OCI-LY1 (cell line): ENCODE results near the gene PHRF1.

Source experiments
- H2AFZ ChIP-seq: fragments of 200-600 bp; sonication (generic), shearing (Covaris generic); 2 replicates; pipeline ENCODE4 v1.6.0; 2014; ENCODE audit warnings: antibody characterized with exemption, mild to moderate bottlenecking, low read length
- H3F3A ChIP-seq: fragments of 200-600 bp; sonication (generic), shearing (Covaris generic); 2 replicates; pipeline ENCODE4 v1.6.0; 2014; ENCODE audit warnings: mild to moderate bottlenecking, antibody characterized with exemption, low read length, moderate library complexity; ENCODE audit not compliant: insufficient read depth
- H3K27ac ChIP-seq: fragments of 200-600 bp; sonication (generic); 2 replicates; pipeline ENCODE4 v1.5.1; 2014; ENCODE audit warnings: low read length, mixed run types, mild to moderate bottlenecking, low read depth; ENCODE audit not compliant: poor library complexity, severe bottlenecking
- H3K27me3 ChIP-seq: fragments of 200-600 bp; sonication (generic); 2 replicates; pipeline ENCODE4 v1.6.0; 2014; ENCODE audit warnings: antibody characterized with exemption, mild to moderate bottlenecking, low read length, moderate library complexity; ENCODE audit not compliant: insufficient read depth
- H3K36me3 ChIP-seq: fragments of 200-600 bp; sonication (generic); 2 replicates; pipeline ENCODE4 v1.6.1; 2014; ENCODE audit warnings: mild to moderate bottlenecking, antibody characterized with exemption, low read length, moderate library complexity, mixed read lengths; ENCODE audit not compliant: insufficient read depth
- H3K4me1 ChIP-seq: fragments of 200-600 bp; sonication (generic); 2 replicates; pipeline ENCODE4 v1.5.1; 2014; ENCODE audit warnings: mild to moderate bottlenecking, low read length, moderate library complexity; ENCODE audit not compliant: insufficient read depth, severe bottlenecking
- H3K4me2 ChIP-seq: fragments of 200-600 bp; sonication (generic), shearing (Covaris generic); 2 replicates; pipeline ENCODE4 v1.6.1; 2014; ENCODE audit warnings: low read length
- H3K4me3 ChIP-seq: fragments of 200-600 bp; sonication (generic); 2 replicates; pipeline ENCODE4 v1.5.1; 2014; ENCODE audit warnings: low read length, low read depth, mild to moderate bottlenecking, mixed read lengths; ENCODE audit not compliant: poor library complexity, severe bottlenecking
- H3K79me2 ChIP-seq: fragments of 200-600 bp; shearing (Covaris generic); 2 replicates; pipeline ENCODE4 v1.6.1; 2016; ENCODE audit warnings: mixed run types, low read length, mixed read lengths; ENCODE audit not compliant: insufficient read depth
- H3K9ac ChIP-seq: fragments of 200-600 bp; sonication (generic), shearing (Covaris generic); 2 replicates; pipeline ENCODE4 v1.6.1; 2014; ENCODE audit warnings: mild to moderate bottlenecking, low read length, mixed read lengths
- H3K9me2 ChIP-seq: fragments of 200-600 bp; sonication (generic), shearing (Covaris generic); 2 replicates; pipeline ENCODE4 v1.6.1; 2014; ENCODE audit warnings: low read depth, mild to moderate bottlenecking, low read length, mixed read lengths
- H3K9me3 ChIP-seq: fragments of 200-600 bp; shearing (Covaris generic); 2 replicates; pipeline ENCODE4 v1.6.1; 2014; ENCODE audit warnings: low read length, mixed read lengths
- H4K20me1 ChIP-seq: fragments of 200-600 bp; sonication (generic), shearing (Covaris generic); 2 replicates; pipeline ENCODE4 v1.6.0; 2016; ENCODE audit warnings: mild to moderate bottlenecking, low read length; ENCODE audit not compliant: insufficient read depth
- CTCF ChIP-seq: fragments of 200-600 bp; sonication (generic), shearing (Covaris generic); IDR thresholded peaks from 2 replicates; pipeline ENCODE4 v1.5.1; 2017; ENCODE audit warnings: mild to moderate bottlenecking, antibody characterized with exemption, low read length, moderate library complexity, mixed read lengths
- EZH2 ChIP-seq: fragments of 200-600 bp; sonication (generic), shearing (Covaris generic); IDR thresholded peaks from 2 replicates; pipeline ENCODE4 v1.8.0; 2017; ENCODE audit warnings: borderline replicate concordance, mixed run types, mild to moderate bottlenecking, antibody characterized with exemption, low read length, moderate library complexity, mixed read lengths

Gene PHRF1

GRCh38 chr11:586376-587316 is 10.4 kb downstream of the PHRF1 start:
- H3K9me2 ChIP-seq: no peaks in the 10 kb centered on the region
- no peaks in the 10 kb centered on the region for H3K27me3 ChIP-seq
- TF ChIP-seq EZH2: no peak
- no peak for TF ChIP-seq CTCF
- H3K9me3 ChIP-seq: no peaks in the 10 kb centered on the region
- no peak overlapping the region for H2AFZ ChIP-seq
- no peaks in the 10 kb centered on the region for H3F3A ChIP-seq
- H4K20me1 ChIP-seq: no peaks in the 10 kb centered on the region
- H3K36me3 ChIP-seq: peaks cover 80% of the 10 kb centered on the region
- H3K27ac ChIP-seq: no peak overlapping the region
- H3K79me2 ChIP-seq: peaks cover 1% of the 10 kb centered on the region
- H3K9ac ChIP-seq: no peak overlapping the region
- H3K4me1 ChIP-seq: no peaks in the 10 kb centered on the region
- no peak overlapping the region for H3K4me2 ChIP-seq
- H3K4me3 ChIP-seq: no peak overlapping the region

- Histone ChIP-seq H3K9me2 (no peaks in the 10 kb centered on the region), H3K36me3 (peaks cover 79% of the 10 kb centered on the region), H3K27me3 (no peaks in the 10 kb centered on the region), H3K4me3 (no peak overlapping the region), H2AFZ (no peak overlapping the region), H3K27ac (no peak overlapping the region), H3K4me2 (no peak overlapping the region), H4K20me1 (no peaks in the 10 kb centered on the region), H3K9me3 (no peaks in the 10 kb centered on the region), H3F3A (no peaks in the 10 kb centered on the region), H3K79me2 (no peaks in the 10 kb centered on the region), H3K4me1 (no peaks in the 10 kb centered on the region), H3K9ac (no peak overlapping the region)
- TF ChIP-seq CTCF (no peak), EZH2 (no peak)
Observed at GRCh38 chr11:587546-587945, 11.3 kb downstream of the PHRF1 start.

- no peak overlapping the region for H3K9ac ChIP-seq
- H3K4me3 ChIP-seq: no peak overlapping the region
- peaks cover 80% of the 10 kb centered on the region for H3K36me3 ChIP-seq
- no peaks in the 10 kb centered on the region for H3K9me2 ChIP-seq
- H3F3A ChIP-seq: no peaks in the 10 kb centered on the region
- no peak overlapping the region for H2AFZ ChIP-seq
- no peaks in the 10 kb centered on the region for H3K27me3 ChIP-seq
- no peaks in the 10 kb centered on the region for H3K79me2 ChIP-seq
- H3K9me3 ChIP-seq: no peaks in the 10 kb centered on the region
- H3K4me2 ChIP-seq: no peak overlapping the region
- H3K4me1 ChIP-seq: no peaks in the 10 kb centered on the region
- no peak for TF ChIP-seq CTCF
- TF ChIP-seq EZH2: no peak
- no peak overlapping the region for H3K27ac ChIP-seq
- H4K20me1 ChIP-seq: no peaks in the 10 kb centered on the region
Observed at GRCh38 chr11:587978-588380, 11.7 kb downstream of the PHRF1 start.
